HG03060 (cell line): ENCODE measurements around the gene HK3.

ENCODE experiments used
- ATAC-seq: cut with Tn5 transposase; IDR thresholded peaks from one replicate; pipeline ENCODE4 v1.9.1; 2021; ENCODE audit warnings: low read depth, moderate number of reproducible peaks; ENCODE audit not compliant: unreplicated experiment

HK3 gene

GRCh38 chr5:176899296-176899891 lies at the start of gene HK3:
HK3 (minus strand) TSS chr5:176899346; CDS start chr5:176896159, 3,187 bp downstream.
- no peak for ATAC-seq

GRCh38 chr5:176948458-176948857 lies 49.3 kb upstream of the HK3 start:
- ATAC-seq: no peak

GRCh38 chr5:176947847-176948246 lies 48.7 kb upstream of the HK3 start:
- no peak for ATAC-seq

GRCh38 chr5:176944268-176944667 lies 45.1 kb upstream of the HK3 start:
- ATAC-seq: no peak

GRCh38 chr5:176943816-176944215 lies 44.7 kb upstream of the HK3 start:
- ATAC-seq: no peak

GRCh38 chr5:176941951-176942350 lies 42.8 kb upstream of the HK3 start:
- no peak for ATAC-seq

DNA sequence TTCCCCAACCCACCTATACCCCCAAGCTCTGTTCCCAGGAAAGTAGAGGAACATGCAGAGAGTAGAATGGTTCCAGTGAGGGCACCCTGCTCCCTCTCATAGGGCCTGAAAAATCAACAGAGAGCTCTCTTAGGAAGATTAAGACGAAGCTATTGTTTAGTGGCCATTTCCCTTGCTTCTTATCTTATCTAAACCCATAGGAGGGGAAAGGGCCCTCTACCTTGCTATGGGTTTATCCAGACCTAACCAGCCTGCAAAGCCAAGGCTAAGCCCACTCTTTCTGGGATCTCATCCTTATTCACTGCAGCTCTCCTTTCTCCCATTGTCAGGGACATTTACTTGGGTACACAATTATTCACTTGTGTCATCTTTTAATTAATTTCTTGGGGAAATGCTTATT lies 39.3 kb upstream of the HK3 start:
- no peak for ATAC-seq

DNA sequence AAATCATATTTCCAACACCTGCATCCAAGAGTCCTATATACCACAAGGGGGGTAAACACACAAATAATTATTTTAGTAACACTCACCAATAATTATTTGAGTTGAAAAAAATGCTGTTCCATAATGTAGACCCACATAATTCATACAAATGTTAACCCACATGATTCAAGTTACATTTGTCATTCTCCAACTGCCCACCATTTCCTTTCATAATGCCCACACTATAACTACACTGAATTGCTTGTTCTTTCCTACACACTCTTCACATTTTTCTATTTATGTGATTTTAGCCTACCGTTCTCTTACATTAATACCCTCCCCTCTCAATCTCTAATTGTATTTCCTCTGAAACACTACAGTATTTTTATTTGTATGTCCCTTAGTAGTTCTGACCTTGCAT lies 35.9 kb upstream of the HK3 start:
- ATAC-seq: no peak

- ATAC-seq: no peak
These were observed 35.3 kb upstream of the HK3 start for GRCh38 chr5:176934309-176934930.

GRCh38 chr5:176929654-176930053 lies 30.5 kb upstream of the HK3 start:
- no peak for ATAC-seq

- ATAC-seq: no peak
These were observed 28.4 kb upstream of the HK3 start for GRCh38 chr5:176927562-176927961.

- no peak for ATAC-seq
These were observed 23.7 kb upstream of the HK3 start for GRCh38 chr5:176922817-176923216.

DNA sequence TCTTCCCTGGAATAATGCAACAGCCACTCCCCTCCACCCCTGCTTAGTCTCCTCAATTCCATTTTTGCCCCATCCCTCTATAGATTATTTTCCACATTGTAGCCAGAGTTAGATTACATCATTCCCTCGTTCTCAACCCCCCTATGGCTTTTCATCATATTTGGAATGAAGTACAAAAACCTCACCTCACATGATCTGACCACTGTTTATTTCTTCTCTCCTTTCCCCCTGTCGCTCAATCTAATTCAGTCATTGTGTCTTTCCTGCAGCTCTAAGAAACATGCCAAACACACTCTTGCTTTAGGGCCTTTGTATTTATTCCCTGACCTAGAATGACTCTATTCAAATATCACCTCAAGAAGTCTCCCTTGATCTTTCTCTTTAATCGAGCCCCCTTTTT lies 22.6 kb upstream of the HK3 start:
- no peak for ATAC-seq

DNA sequence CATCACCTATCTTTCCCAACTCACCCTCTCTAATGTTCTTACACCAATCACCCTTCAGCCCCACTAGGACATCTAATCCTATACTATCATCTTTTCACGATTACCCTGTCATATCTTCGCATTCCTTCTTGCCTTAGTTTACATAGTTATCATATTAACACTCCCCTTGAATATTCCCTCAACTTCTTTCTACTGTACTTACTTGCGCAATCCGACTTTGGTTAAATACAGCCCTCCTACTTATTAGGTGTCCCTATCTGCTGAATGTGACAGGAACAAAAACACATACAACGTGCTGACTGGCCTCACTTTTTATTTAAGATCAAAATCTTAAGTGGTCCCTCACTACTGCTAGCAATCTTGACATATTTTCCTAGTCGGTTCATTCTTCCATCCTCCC lies 19.5 kb upstream of the HK3 start:
- ATAC-seq: no peak

DNA sequence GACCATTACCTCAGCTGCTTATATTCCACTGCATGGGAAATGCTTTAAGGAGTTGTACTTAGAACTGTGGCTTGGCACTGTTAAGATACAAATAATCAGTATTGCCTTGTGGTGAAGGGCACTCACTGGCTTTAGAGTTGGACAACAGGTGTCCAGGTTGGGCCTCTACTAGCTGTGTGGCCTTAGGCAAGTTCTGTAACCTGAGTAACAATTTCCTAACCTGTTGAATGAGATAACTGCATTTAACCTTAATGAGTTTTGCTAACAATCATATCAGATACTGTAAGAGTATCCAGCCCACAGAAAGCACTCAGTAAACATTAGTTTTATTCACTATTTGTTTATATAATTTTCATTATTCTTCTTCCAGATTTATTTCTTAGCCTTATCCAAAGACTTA lies 17.2 kb upstream of the HK3 start:
- no peak for ATAC-seq

DNA sequence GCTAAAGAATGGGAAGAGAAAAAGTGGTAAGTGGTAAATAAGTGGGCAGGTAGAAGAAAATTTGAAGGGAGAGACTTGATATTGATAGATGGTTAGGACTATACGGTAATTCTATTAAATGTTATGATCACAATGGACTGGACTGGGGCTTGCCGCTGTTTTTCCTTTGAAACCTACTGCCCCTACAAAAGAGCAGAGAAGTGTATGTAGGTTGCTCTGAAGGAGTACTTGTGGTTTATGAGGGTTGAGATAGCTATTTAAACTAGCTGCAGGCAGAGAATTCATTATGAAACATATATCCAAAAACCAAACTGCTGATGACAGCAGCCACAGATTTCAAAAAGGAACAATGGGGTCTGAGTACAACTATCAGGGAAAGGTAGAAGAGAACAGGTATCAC lies 16.8 kb upstream of the HK3 start:
- no peak for ATAC-seq

DNA sequence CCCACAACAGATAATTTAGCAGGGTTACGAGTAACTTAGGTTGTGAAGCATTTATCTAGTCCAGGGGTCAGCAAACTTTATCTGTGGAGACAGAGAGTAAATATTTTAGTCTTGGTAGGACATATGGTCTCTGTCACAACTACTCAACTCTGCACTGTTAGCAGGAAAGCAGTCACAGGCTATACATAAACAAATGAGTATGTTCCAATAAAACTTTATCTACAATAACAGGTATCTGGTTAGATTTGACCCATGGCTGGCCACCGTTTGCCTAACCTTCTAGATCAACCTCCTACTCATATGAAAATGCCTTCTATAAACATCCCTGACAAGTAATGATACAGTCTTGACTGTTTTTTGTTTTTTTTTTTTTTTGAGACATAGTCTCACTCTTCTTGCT lies 13.0 kb upstream of the HK3 start:
- no peak for ATAC-seq

GRCh38 chr5:176908675-176909368 lies 9.7 kb upstream of the HK3 start:
- no peak for ATAC-seq

GRCh38 chr5:176906796-176907195 lies 7.7 kb upstream of the HK3 start:
- ATAC-seq: no peak

DNA sequence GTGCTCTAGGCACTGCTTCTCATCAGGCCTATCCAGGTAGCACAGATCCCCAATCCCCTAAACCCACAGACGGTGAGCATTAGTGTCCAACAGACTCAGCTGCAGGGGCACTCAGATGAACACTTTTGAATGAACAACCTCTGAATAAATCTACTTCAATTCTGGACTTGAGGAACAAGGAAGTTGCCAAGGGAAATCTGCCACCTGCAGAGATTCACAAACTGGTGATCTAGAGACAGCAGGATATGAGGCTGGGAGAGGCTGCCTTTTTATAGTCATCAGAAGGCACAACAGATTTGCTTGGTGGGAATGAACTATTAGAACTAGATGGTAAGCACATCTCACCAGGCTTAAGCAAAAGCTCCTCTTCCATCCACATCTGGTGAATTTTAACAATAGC lies 7.0 kb upstream of the HK3 start:
- no peak for ATAC-seq

GRCh38 chr5:176904276-176904675 lies 5.1 kb upstream of the HK3 start:
- ATAC-seq: no peak
